GM18870 (cell line): ENCODE measurements around the gene TUBB1.

Experiments used
- ATAC-seq: cut with Tn5 transposase; IDR thresholded peaks from one replicate; pipeline ENCODE4 v1.9.1; 2021; ENCODE audit warnings: moderate library complexity; ENCODE audit not compliant: unreplicated experiment

TUBB1 gene

GRCh38 chr20:58989196-58989595 is 30.0 kb upstream of the TUBB1 start:
- ATAC-seq: no peak

DNA sequence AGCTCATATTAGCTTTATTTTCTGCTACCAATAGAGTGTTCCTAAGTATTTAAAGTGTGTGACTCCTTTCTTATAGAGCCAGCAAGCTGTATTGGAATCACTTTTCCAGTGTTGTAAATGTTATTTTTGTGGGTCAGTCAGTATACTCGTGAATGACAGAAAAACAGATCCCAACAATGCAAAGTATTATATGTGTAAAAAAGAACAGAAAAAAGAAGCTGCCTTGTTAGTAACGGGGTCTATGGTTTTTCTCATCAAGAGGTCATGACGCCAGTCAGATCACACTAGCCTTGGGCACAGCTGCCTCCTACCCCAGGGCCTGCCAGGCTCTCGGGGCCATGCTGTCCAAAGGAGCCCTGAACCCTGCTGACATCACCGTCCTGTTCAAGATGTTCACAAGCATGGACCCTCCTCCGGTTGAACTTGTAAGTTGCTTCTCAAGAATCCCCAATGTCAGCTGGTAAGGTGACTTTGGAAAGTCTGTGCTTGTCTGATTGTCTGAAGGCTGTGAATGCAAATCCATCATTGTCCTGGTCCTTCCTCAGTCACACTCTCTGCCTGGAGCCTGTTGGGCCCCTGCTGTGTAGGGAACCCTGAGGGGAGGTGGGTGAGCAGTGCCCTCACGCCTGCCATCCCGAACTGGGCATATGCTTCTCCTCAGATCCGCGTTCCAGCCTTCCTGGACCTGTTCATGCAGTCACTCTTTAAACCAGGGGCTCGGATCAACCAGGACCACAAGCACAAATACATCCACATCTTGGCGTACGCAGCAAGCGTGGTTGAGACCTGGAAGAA is 28.4 kb upstream of the TUBB1 start:
- no peak for ATAC-seq

GRCh38 chr20:58991715-58992114 is 27.5 kb upstream of the TUBB1 start:
- ATAC-seq: no peak

DNA sequence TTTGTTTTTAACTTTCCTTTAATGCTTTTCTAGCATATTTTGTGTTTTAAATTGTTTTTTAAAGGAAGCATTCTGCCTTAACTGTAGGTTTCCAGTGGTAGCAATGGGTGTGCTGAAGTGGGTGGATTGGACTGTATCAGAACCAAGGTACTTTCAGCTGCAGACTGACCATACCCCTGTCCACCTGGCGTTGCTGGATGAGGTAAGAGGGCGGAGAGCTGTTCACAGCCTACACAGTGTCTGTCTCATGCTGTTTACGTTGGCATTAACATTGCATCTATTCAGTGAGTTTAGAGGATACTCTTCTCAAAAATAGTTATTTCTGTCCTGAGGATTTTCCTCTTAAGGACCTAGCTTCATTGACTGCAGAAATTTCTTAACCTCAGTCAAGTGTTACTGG is 26.3 kb upstream of the TUBB1 start:
- no peak for ATAC-seq

DNA sequence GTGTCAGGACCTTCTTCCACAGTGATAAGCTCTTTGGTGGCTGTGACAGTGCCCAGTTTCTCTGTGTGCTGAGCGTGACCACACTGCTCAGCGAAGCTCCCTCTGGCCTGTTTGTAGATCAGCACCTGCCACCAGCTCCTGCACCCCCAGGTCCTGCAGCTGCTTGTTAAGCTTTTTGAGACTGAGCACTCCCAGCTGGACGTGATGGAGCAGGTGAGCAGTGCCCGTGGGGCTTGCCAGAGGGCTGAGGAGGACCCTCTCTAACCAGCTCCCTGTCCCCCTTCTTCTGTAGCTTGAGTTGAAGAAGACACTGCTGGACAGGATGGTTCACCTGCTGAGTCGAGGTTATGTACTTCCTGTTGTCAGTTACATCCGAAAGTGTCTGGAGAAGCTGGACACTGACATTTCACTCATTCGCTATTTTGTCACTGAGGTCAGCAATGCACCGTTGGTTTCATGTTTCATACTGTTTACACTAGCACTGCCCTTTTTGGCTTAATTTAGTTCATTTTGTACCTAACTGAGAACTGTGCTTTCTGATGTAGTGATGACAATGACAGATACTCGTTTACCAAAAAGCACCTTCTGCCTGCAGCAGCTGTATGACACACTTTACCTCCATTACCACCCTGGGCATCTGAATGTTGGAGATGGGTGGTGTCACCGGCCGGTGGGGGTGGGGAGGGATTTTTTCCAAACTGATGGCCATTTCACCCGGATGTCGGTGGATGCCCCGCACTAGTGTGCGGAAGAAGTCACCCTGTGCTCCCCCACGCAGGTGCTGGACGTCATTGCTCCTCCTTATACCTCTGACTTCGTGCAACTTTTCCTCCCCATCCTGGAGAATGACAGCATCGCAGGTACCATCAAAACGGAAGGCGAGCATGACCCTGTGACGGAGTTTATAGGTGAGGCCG is 25.6 kb upstream of the TUBB1 start:
- ATAC-seq: no peak

- no peak for ATAC-seq
These were observed 24.7 kb upstream of the TUBB1 start for GRCh38 chr20:58994390-58995159.

GRCh38 chr20:58995461-58996225 is 23.6 kb upstream of the TUBB1 start:
- ATAC-seq: no peak

- no peak for ATAC-seq
These were observed 23.0 kb upstream of the TUBB1 start for GRCh38 chr20:58996226-58996611.

- no peak for ATAC-seq
These were observed 22.0 kb upstream of the TUBB1 start for GRCh38 chr20:58997141-58997770.

GRCh38 chr20:58998656-58999055 is 20.6 kb upstream of the TUBB1 start:
- no peak for ATAC-seq

- no peak for ATAC-seq
These were observed 18.9 kb upstream of the TUBB1 start for GRCh38 chr20:59000326-59000725.

GRCh38 chr20:59001068-59001448 is 18.2 kb upstream of the TUBB1 start:
- ATAC-seq: no peak

GRCh38 chr20:59001449-59002171 is 17.6 kb upstream of the TUBB1 start:
- ATAC-seq: no peak

DNA sequence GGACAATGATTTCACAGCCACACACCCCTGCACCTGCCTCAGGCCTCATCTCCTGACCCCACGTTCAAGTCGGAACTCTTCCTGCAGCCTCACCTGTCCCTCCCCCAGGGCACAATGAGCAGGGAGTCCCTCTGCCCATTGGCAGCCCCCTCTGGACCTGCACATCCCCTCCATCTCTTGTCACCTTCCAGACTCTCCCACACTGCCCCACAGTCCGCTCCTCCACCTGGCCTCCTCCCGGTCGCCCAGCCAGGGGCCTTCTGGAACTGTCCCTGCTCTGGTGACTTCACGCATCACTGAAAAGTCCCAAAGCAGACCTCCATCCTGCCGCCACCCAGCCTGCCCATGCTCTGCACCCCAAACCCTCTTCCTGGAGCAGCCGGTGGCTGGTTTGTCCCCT is 16.8 kb upstream of the TUBB1 start:
- no peak for ATAC-seq

- ATAC-seq: no peak
These were observed 16.3 kb upstream of the TUBB1 start for GRCh38 chr20:59002874-59003399.

DNA sequence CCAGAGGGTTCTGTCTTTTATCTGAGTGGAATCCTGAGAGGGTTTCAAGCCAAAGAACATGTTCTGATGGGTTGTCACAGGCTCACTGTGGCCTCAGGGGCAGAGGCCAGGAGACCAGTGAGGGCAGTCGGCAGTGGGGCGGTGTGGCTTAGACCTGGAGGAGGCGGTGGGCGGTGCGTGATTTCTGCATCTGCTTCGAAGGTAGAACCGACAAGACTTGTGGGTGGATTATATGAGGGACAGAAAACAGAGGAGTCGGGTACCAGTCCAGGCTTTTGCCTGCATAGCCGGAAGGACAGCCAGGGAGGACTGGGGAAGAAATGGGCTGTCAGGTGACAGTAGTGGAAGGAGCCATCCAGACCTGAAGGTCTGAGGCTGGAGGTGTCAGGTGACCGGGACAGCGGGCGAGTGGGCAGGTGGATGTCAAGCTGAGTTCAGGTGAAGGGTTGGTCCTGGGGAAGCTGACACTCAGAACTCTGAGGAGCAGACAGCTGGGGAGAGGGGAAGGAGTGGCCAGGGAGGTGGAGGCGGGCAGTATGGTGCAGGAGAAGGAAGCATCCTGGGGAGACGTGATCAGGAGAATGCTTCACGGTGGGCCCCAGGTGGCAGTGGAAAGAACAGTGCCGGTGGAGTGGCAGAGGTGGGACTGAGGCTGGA is 15.3 kb upstream of the TUBB1 start:
- no peak for ATAC-seq

DNA sequence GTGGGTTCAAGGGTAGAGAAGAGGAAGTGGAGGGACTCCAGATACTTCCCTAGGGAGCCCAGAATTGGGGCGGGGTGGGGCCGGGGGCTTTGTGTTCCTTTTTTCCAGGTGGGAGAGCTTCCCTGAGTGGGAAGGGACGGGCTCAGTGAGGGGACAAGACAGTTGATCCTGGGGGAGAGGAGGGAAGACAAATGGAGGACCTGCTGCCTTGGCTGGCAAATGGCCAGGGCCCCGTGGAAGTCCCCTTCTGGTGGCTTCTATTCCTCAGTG is 14.8 kb upstream of the TUBB1 start:
- no peak for ATAC-seq

GRCh38 chr20:59004763-59005522 is 14.3 kb upstream of the TUBB1 start:
- ATAC-seq: peak; percentile 60
